DOHH2 (cell line): ENCODE data around the gene INO80E.

Experiments
- H3F3A ChIP-seq: fragments of 200-600 bp; sonication (generic), shearing (Covaris generic); 2 replicates; pipeline ENCODE4 v1.6.0; 2016; ENCODE audit warnings: antibody characterized with exemption, mild to moderate bottlenecking; ENCODE audit not compliant: control insufficient read depth, insufficient read depth
- H3K27ac ChIP-seq: fragments of 200-600 bp; sonication (generic); 2 replicates; pipeline ENCODE4 v1.5.1; 2014; ENCODE audit warnings: low read depth, mild to moderate bottlenecking, low read length, moderate library complexity
- H3K27me3 ChIP-seq: fragments of 200-600 bp; sonication (generic); 2 replicates; pipeline ENCODE4 v1.6.1; 2014; ENCODE audit warnings: mild to moderate bottlenecking, low read length, mixed read lengths; ENCODE audit not compliant: control insufficient read depth
- H3K36me3 ChIP-seq: fragments of 200-600 bp; sonication (generic); 2 replicates; pipeline ENCODE4 v1.6.1; 2014; ENCODE audit warnings: mild to moderate bottlenecking, low read length, moderate library complexity, mixed read lengths; ENCODE audit not compliant: control insufficient read depth
- H3K4me1 ChIP-seq: fragments of 200-600 bp; sonication (generic); 2 replicates; pipeline ENCODE4 v1.6.1; 2014; ENCODE audit warnings: mild to moderate bottlenecking, low read length, mixed read lengths; ENCODE audit not compliant: control insufficient read depth
- H3K4me2 ChIP-seq: fragments of 200-600 bp; sonication (generic); 2 replicates; pipeline ENCODE4 v1.6.0; 2014; ENCODE audit warnings: mild to moderate bottlenecking, low read length, moderate library complexity
- H3K4me3 ChIP-seq: fragments of 200-600 bp; sonication (generic); 2 replicates; pipeline ENCODE4 v1.5.1; 2014; ENCODE audit warnings: mild to moderate bottlenecking, low read length, mixed read lengths
- H3K79me2 ChIP-seq: fragments of 200-600 bp; sonication (generic); 2 replicates; pipeline ENCODE4 v1.6.1; 2014; ENCODE audit warnings: mild to moderate bottlenecking, low read length, mixed read lengths; ENCODE audit not compliant: control insufficient read depth
- H3K9me2 ChIP-seq: fragments of 200-600 bp; sonication (generic); replicated peaks from 2 replicates; pipeline ENCODE4 v1.6.1; 2014; ENCODE audit warnings: mild to moderate bottlenecking, low read length, mixed read lengths; ENCODE audit not compliant: control insufficient read depth
- H3K9me3 ChIP-seq: fragments of 200-600 bp; sonication (generic); 2 replicates; pipeline ENCODE4 v1.6.1; 2014; ENCODE audit warnings: antibody characterized with exemption, low read length, mixed read lengths; ENCODE audit not compliant: control insufficient read depth, insufficient read depth
- H4K20me1 ChIP-seq: fragments of 200-600 bp; sonication (generic); 2 replicates; pipeline ENCODE4 v1.6.0; 2014; ENCODE audit warnings: low read depth, mild to moderate bottlenecking, antibody characterized with exemption, low read length, moderate library complexity; ENCODE audit not compliant: control insufficient read depth, insufficient read depth
- EZH2phosphoT487 ChIP-seq: fragments of 200-600 bp; sonication (generic); IDR thresholded peaks from 2 replicates; pipeline ENCODE4 v1.6.1; 2017; ENCODE audit warnings: borderline replicate concordance, mild to moderate bottlenecking, antibody characterized with exemption, low read length, moderate library complexity, mixed read lengths
- TF ChIP-seq, protein P1 (sequence below): fragments of 200-600 bp; sonication (generic); IDR thresholded peaks from one replicate; pipeline ENCODE4 v1.5.1; 2014; ENCODE audit warnings: antibody characterized with exemption, mild to moderate bottlenecking, low read depth, low read length; ENCODE audit not compliant: poor library complexity, severe bottlenecking

The INO80E gene

DNA sequence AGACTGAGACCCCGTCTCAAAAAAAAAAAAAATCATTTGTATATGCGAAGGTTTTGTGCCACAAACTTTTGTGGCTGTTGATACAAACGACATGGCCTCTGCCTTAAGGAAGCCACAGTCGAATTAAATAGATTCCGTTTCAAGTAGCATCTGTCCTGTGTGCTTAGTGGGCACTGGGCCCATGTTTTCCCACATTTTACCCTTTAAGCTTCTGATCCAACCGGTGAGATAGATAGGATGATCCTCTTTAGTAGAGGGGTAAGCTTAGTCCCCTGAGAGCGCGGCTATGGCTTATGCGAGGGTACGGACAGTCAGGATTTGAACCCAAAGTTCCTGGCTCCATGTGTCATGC lies 34.9 kb upstream of the INO80E start:
- Histone ChIP-seq H3K9me3 (no peaks in the 10 kb centered on the region), H3K4me1 (peaks cover 18% of the 10 kb centered on the region), H3K36me3 (no peaks in the 10 kb centered on the region), H4K20me1 (no peaks in the 10 kb centered on the region), H3K9me2 (no peaks in the 10 kb centered on the region), H3K27ac (0 out of 2 replicates have a peak overlapping the region, but pooled peaks have one; percentile 44), H3K27me3 (no peaks in the 10 kb centered on the region), H3K79me2 (peaks cover 6% of the 10 kb centered on the region; the same call in 1 of the 2 replicates), H3F3A (0 out of 2 replicates have a peak, but pooled peaks cover 2% of the 10 kb centered on the region), H3K4me2 (peak overlapping the region; percentile 90), H3K4me3 (peak overlapping the region; percentile 86)
- TF ChIP-seq, protein P1, sequence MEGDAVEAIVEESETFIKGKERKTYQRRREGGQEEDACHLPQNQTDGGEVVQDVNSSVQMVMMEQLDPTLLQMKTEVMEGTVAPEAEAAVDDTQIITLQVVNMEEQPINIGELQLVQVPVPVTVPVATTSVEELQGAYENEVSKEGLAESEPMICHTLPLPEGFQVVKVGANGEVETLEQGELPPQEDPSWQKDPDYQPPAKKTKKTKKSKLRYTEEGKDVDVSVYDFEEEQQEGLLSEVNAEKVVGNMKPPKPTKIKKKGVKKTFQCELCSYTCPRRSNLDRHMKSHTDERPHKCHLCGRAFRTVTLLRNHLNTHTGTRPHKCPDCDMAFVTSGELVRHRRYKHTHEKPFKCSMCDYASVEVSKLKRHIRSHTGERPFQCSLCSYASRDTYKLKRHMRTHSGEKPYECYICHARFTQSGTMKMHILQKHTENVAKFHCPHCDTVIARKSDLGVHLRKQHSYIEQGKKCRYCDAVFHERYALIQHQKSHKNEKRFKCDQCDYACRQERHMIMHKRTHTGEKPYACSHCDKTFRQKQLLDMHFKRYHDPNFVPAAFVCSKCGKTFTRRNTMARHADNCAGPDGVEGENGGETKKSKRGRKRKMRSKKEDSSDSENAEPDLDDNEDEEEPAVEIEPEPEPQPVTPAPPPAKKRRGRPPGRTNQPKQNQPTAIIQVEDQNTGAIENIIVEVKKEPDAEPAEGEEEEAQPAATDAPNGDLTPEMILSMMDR, result no peak
- no peak for TF ChIP-seq EZH2phosphoT487

DNA sequence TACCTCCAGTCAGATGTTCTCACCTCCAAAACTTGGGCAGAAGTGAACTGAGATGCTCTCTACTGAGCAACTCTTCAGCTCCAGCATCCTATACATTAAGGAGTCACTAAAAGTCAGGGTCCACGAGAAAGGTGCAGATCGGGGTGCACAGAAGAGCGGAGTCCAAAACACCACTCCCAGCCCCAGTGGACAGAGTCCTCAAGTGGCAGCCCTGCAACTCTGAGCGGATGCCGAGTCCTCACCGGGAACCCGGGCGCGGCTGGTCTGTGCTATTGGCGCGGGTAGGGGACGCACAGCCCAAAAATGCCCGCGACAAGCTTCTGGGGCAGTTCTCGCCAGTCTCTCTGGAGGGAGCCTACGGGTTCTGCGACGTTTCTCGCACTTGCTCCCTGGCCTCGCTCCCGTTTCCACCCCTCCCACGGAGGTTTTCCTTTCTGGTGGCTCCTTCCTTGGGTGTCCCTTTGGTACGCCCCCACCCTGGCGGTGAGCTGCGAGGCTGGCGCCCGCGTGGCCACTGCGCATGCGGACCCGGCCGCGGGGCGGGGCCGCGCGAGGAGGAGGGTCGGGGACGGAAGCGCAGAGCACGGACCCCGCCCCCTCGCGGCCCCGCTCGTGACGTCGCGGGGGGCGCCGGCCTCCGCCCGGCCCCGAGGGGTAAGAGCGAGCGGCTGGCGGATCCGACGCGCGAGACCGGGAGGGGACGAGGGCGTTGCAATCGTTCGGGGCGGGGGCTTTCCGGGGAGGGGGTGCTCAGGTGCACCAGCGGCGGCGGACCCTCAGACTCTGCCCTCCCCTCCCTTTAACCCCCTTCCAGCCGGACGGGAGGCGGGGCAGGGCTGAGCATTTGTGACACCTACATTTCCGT lies 34.3 kb upstream of the INO80E start, which contains the start of gene TMEM219:
Gene TMEM219 (plus strand): TSS at position 601 of the 865 bp plus-strand sequence. CDS start 1,065 bp downstream, outside the sequence.
- Histone ChIP-seq H3K4me1 (peaks cover 18% of the 10 kb centered on the region), H4K20me1 (no peaks in the 10 kb centered on the region), H3K79me2 (peaks cover 6% of the 10 kb centered on the region; the same call in 1 of the 2 replicates), H3K4me3 (peak within 1 kb of the TSS; percentile 86), H3K27ac (peak within 1 kb of the TSS; percentile 44), H3K36me3 (no peaks in the 10 kb centered on the region), H3K9me3 (no peaks in the 10 kb centered on the region), H3K4me2 (peak within 1 kb of the TSS; percentile 90), H3K27me3 (no peaks in the 10 kb centered on the region), H3K9me2 (no peaks in the 10 kb centered on the region), H3F3A (0 out of 2 replicates have a peak, but pooled peaks cover 2% of the 10 kb centered on the region)
- TF ChIP-seq EZH2phosphoT487, result no peak
- TF ChIP-seq, protein P1, result peak; percentile 31

GRCh38 chr16:29962344-29962994 lies 33.6 kb upstream of the INO80E start:
- H3K4me1 ChIP-seq, result peaks cover 18% of the 10 kb centered on the region
- peak overlapping the region; percentile 86 for H3K4me3 ChIP-seq
- no peak for TF ChIP-seq EZH2phosphoT487
- TF ChIP-seq, protein P1, result no peak
- H3F3A ChIP-seq, result 0 out of 2 replicates have a peak, but pooled peaks cover 2% of the 10 kb centered on the region
- no peaks in the 10 kb centered on the region for H3K9me2 ChIP-seq
- H4K20me1 ChIP-seq, result no peaks in the 10 kb centered on the region
- no peaks in the 10 kb centered on the region for H3K9me3 ChIP-seq
- H3K79me2 ChIP-seq, result peaks cover 6% of the 10 kb centered on the region; the same call in 1 of the 2 replicates
- H3K36me3 ChIP-seq, result no peaks in the 10 kb centered on the region
- H3K27ac ChIP-seq, result peak overlapping the region; percentile 30
- peak overlapping the region; percentile 90 for H3K4me2 ChIP-seq
- no peaks in the 10 kb centered on the region for H3K27me3 ChIP-seq
